ENCODE data around the gene SLC35E2B. TPM values are rescaled to one million over a fixed set of nuclear protein-coding genes. Genes with fewer than 3 reads are reported as not detected.
"Not testable (repeated sequence)": the region's sequence is repeated elsewhere in the genome, so short reads cannot be mapped to it uniquely, and the experiment has no call there.

SLC35E2B gene
- total RNA-seq, 1 experiment from 2014 or later = 41.7 TPM

GRCh38 chr1:1738799-1739337 is 46.3 kb upstream of the SLC35E2B start:
- H3K4me1 Mint-ChIP-seq = not testable (repeated sequence)

GRCh38 chr1:1737675-1738590 is 45.3 kb upstream of the SLC35E2B start:
- H3K18ac ChIP-seq (ENCODE audit: insufficient read length, low read depth, low read length); H3K79me1 ChIP-seq (ENCODE audit: insufficient read depth, low read depth, low read length, poor library complexity, severe bottlenecking); H3T11ph ChIP-seq (ENCODE audit: low read length); H3K9me3 ChIP-seq (ENCODE audit: control insufficient read depth, low read depth, low read length); H2BK5ac ChIP-seq (ENCODE audit: insufficient read length, low read length); H2BK20ac ChIP-seq (ENCODE audit: low read depth, low read length, poor library complexity, severe bottlenecking); H3K4me1 Mint-ChIP-seq; H3K9me3 Mint-ChIP-seq; H3K56ac ChIP-seq (ENCODE audit: insufficient read length, low read depth, low read length); H2BK15ac ChIP-seq (ENCODE audit: low read depth, low read length); H3K27ac Mint-ChIP-seq; H3K4ac ChIP-seq (ENCODE audit: low read depth, low read length); H3K27ac ChIP-seq (ENCODE audit: insufficient read length, low read depth, low read length); H3K27me3 Mint-ChIP-seq (ENCODE audit: low read depth); H2BK12ac ChIP-seq (ENCODE audit: insufficient read length, low read depth, low read length); H3K4me3 Mint-ChIP-seq; H3K23ac ChIP-seq (ENCODE audit: insufficient read length, low read depth, low read length); H3K4me2 ChIP-seq (ENCODE audit: insufficient read depth, insufficient read length, low read length); H4K5ac ChIP-seq (ENCODE audit: insufficient read length, low read depth, low read length); H3K27me3 ChIP-seq (ENCODE audit: insufficient read depth, low read length); H3K4me1 ChIP-seq (ENCODE audit: insufficient read depth, low read length); H3K9ac ChIP-seq (ENCODE audit: extremely low read depth, insufficient read length, low read length); H4K20me1 ChIP-seq (ENCODE audit: control insufficient read depth, insufficient read depth, insufficient read length); H4K91ac ChIP-seq (ENCODE audit: insufficient read length, low read depth, low read length); H3K23me2 ChIP-seq (ENCODE audit: insufficient read length, low read depth, low read length, poor library complexity, severe bottlenecking); H2BK120ac ChIP-seq (ENCODE audit: low read depth, low read length, poor library complexity, severe bottlenecking); H2AK5ac ChIP-seq (ENCODE audit: insufficient read length, low read length); H2AFZ ChIP-seq (ENCODE audit: low read length); H4K8ac ChIP-seq (replicated peaks; ENCODE audit: insufficient read length, low read depth, low read length); H3K79me2 ChIP-seq (ENCODE audit: insufficient read depth, low read length); H3K14ac ChIP-seq (ENCODE audit: insufficient read depth, low read length); DNase-seq: not testable (repeated sequence)
- peaks cover 6 to 31% (median 29%) of the 10 kb centered on the region in 3 experiments; a peak in 6 of 7 replicates for H3K36me3 Mint-ChIP-seq (ENCODE audit: insufficient read depth in 1 of 3, low read depth in 3 of 3)
- no CpG with 5 or more reads among the region's 44 CpGs for WGBS (ENCODE audit: extremely low coverage, insufficient read length, low lambda C conversion rate)

More at GRCh38 chr1:1738799-1739337, 46.3 kb upstream of the SLC35E2B start:
- H3T11ph ChIP-seq (ENCODE audit: low read length); H3K4me1 ChIP-seq (ENCODE audit: insufficient read depth, low read length); H3K23me2 ChIP-seq (ENCODE audit: insufficient read length, low read depth, low read length, poor library complexity, severe bottlenecking); H3K4me2 ChIP-seq (ENCODE audit: insufficient read depth, insufficient read length, low read length); H4K5ac ChIP-seq (ENCODE audit: insufficient read length, low read depth, low read length); H3K18ac ChIP-seq (ENCODE audit: insufficient read length, low read depth, low read length); H2AK5ac ChIP-seq (ENCODE audit: insufficient read length, low read length); H4K91ac ChIP-seq (ENCODE audit: insufficient read length, low read depth, low read length); H2BK15ac ChIP-seq (ENCODE audit: low read depth, low read length); H3K4ac ChIP-seq (ENCODE audit: low read depth, low read length); H3K79me2 ChIP-seq (ENCODE audit: insufficient read depth, low read length); H2AFZ ChIP-seq (ENCODE audit: low read length); H2BK5ac ChIP-seq (ENCODE audit: insufficient read length, low read length); H3K27me3 Mint-ChIP-seq (ENCODE audit: low read depth); DNase-seq; H3K9me3 Mint-ChIP-seq; H2BK12ac ChIP-seq (ENCODE audit: insufficient read length, low read depth, low read length); H3K27ac ChIP-seq (ENCODE audit: insufficient read length, low read depth, low read length); H4K8ac ChIP-seq (replicated peaks; ENCODE audit: insufficient read length, low read depth, low read length); H3K4me3 Mint-ChIP-seq; H3K27ac Mint-ChIP-seq; H3K23ac ChIP-seq (ENCODE audit: insufficient read length, low read depth, low read length); H3K14ac ChIP-seq (ENCODE audit: insufficient read depth, low read length); H4K20me1 ChIP-seq (ENCODE audit: control insufficient read depth, insufficient read depth, insufficient read length); H3K56ac ChIP-seq (ENCODE audit: insufficient read length, low read depth, low read length); H2BK120ac ChIP-seq (ENCODE audit: low read depth, low read length, poor library complexity, severe bottlenecking); H2BK20ac ChIP-seq (ENCODE audit: low read depth, low read length, poor library complexity, severe bottlenecking); H3K27me3 ChIP-seq (ENCODE audit: insufficient read depth, low read length); H3K79me1 ChIP-seq (ENCODE audit: insufficient read depth, low read depth, low read length, poor library complexity, severe bottlenecking); H3K9me3 ChIP-seq (ENCODE audit: control insufficient read depth, low read depth, low read length); H3K9ac ChIP-seq (ENCODE audit: extremely low read depth, insufficient read length, low read length): not testable (repeated sequence)
- WGBS (ENCODE audit: extremely low coverage, insufficient read length, low lambda C conversion rate) = no CpG with 5 or more reads among the region's 22 CpGs
- H3K36me3 Mint-ChIP-seq (ENCODE audit: insufficient read depth in 1 of 3, low read depth in 3 of 3) = peaks cover 5 to 30% (median 27%) of the 10 kb centered on the region in 3 experiments; a peak in 6 of 7 replicates
